ENCODE measurements around the gene CASTOR1.

GRCh38 chr22:30262917-30263741, 26.2 kb downstream of the CASTOR1 start:
- TF ChIP-seq EZH2 (IDR thresholded peaks at IDR 0.05; ENCODE audit: borderline replicate concordance, low read depth, low read length, poor library complexity, severe bottlenecking): no peak
- TF ChIP-seq, protein P1, sequence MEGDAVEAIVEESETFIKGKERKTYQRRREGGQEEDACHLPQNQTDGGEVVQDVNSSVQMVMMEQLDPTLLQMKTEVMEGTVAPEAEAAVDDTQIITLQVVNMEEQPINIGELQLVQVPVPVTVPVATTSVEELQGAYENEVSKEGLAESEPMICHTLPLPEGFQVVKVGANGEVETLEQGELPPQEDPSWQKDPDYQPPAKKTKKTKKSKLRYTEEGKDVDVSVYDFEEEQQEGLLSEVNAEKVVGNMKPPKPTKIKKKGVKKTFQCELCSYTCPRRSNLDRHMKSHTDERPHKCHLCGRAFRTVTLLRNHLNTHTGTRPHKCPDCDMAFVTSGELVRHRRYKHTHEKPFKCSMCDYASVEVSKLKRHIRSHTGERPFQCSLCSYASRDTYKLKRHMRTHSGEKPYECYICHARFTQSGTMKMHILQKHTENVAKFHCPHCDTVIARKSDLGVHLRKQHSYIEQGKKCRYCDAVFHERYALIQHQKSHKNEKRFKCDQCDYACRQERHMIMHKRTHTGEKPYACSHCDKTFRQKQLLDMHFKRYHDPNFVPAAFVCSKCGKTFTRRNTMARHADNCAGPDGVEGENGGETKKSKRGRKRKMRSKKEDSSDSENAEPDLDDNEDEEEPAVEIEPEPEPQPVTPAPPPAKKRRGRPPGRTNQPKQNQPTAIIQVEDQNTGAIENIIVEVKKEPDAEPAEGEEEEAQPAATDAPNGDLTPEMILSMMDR (conservative IDR thresholded peaks at IDR 0.05; ENCODE audit: low read depth, low read length): peak; percentile 94
